Epithelial cell of proximal tubule (primary cell): ENCODE measurements around the gene OPCML. TPM values are rescaled to one million over a fixed set of nuclear protein-coding genes. Genes with fewer than 3 reads are reported as not detected.

Source experiments
- DNase-seq: peaks from one replicate; pipeline ENCODE4 v3.0.0-alpha.2; 2011; ENCODE audit warnings: low read depth
- H3K4me3 ChIP-seq: 2 replicates; pipeline ENCODE4 v1.5.1; 2011; ENCODE audit warnings: low read depth, mild to moderate bottlenecking, low read length
- total RNA-seq: library from RNA; depleted of rRNA; stranded (reverse); fragments of >200 nt; gene quantifications from 2 replicates; pipeline ENCODE4 v1.2.3, GENCODE V29; 2015
- TF ChIP-seq, protein P1 (sequence below): conservative IDR thresholded peaks from 2 replicates; pipeline ENCODE4 v1.5.1; 2012; ENCODE audit warnings: low read depth, mild to moderate bottlenecking, low read length

Gene OPCML
- total RNA-seq, 1 donor from 2014 or later: not detected

DNA sequence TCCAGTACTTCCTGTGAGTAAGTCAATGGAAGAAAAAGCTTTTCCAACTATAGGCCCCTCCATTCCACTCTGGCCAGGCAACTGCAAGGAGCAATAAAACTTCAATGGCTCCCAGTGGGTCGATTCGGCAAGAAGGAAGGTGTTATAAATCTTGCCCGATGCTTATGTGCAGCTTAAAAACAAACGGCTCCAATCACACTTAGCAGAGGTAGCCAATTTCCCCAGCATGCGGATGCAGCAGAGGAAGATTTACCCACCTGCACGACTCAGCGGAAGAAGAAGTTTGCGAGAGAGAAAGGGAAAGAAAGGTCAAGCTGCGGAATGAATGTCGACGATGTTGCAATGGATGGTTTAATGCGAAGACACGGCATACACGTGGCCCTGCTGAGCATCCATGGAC is 141.5 kb downstream of the OPCML start:
- no peak for DNase-seq
- no peak overlapping the region for H3K4me3 ChIP-seq
- TF ChIP-seq, protein P1, sequence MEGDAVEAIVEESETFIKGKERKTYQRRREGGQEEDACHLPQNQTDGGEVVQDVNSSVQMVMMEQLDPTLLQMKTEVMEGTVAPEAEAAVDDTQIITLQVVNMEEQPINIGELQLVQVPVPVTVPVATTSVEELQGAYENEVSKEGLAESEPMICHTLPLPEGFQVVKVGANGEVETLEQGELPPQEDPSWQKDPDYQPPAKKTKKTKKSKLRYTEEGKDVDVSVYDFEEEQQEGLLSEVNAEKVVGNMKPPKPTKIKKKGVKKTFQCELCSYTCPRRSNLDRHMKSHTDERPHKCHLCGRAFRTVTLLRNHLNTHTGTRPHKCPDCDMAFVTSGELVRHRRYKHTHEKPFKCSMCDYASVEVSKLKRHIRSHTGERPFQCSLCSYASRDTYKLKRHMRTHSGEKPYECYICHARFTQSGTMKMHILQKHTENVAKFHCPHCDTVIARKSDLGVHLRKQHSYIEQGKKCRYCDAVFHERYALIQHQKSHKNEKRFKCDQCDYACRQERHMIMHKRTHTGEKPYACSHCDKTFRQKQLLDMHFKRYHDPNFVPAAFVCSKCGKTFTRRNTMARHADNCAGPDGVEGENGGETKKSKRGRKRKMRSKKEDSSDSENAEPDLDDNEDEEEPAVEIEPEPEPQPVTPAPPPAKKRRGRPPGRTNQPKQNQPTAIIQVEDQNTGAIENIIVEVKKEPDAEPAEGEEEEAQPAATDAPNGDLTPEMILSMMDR: no peak

DNA sequence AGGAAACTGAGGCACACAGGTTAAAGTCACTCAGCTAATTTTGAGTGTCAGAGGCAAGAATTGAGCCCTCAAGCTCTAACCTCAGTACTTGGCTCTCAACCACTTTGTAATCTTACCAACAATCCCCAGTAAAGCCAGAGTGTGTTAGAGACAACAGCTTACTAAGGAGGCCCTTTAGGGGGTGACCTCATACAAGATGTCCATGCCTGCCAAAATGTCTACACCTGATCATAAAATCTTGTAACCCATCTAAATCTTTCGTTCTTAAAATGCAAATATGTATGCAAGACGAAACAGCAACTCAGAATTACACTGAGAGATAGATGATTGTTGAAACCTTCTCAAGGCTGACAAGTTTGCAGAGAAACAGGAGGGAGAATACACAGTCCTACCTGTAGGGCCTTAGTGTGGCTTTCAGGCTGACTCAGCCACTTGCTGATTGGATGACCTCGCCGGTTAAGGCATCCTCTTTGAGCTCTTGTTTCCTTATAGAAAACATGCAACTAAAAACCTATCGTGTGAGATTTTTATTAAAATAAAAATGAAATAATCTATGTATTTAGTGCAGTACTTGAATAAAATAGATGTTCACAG is 143.2 kb downstream of the OPCML start:
- DNase-seq: no peak
- no peak overlapping the region for H3K4me3 ChIP-seq
- TF ChIP-seq, protein P1: no peak

DNA sequence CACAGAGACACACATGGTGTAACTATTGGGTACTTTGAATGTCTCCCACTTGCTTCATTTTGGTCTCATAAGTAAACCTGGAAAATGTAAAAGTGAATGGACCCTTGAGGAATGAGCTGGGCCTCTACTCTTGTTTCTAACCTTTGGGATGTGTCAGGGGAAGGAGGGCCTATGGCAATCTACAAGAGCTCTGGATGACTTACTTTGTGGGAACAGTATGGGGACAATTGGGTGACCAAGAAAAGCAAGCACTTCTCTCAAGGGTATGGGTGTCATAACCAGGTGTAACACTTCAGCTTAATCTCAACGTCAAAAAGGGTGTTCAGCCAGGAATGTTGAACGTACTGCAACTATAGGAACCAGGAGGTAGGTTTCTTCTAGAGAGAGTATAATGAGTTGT is 144.0 kb downstream of the OPCML start:
- TF ChIP-seq, protein P1: no peak
- DNase-seq: no peak
- H3K4me3 ChIP-seq: no peak overlapping the region

DNA sequence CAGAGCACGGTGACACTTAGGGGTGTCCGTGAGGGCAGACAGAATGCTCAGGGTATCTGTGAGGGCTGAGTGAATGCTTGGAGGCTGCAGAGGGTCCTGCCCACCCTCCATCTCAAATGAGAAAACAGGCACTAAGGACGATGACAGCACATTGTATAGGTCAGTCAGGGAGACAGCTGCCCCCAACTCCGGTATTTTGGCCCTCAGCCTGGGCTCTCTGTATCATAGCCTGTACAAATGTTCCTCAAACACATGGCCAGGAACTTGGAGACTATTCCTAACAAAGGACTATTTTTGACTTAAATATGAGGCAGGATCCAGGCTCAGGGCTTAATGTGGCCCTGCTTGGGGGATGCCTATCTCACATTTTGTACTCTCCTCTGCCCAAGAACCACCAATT is 145.4 kb downstream of the OPCML start:
- DNase-seq: no peak
- TF ChIP-seq, protein P1: no peak
- no peak overlapping the region for H3K4me3 ChIP-seq

DNA sequence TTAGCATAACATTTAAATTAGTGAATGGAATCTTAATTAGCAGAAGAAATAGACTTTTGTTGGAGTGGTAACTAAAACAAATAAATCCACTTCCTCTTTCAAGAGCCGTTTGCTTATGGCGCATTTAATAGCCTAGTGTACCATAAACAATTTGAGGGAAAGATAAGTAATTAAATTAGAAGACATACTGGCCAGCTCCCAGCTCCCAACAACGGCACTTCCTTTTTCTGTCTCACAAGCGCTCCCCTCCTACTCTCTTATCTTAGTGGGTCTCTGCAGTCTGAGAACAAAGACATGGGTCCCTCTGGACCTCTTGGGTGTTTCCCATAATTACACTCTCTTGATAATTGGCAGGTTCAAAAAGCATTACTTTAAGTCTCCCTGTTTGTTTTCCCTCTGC is 146.0 kb downstream of the OPCML start:
- no peak for DNase-seq
- TF ChIP-seq, protein P1: no peak
- no peak overlapping the region for H3K4me3 ChIP-seq

DNA sequence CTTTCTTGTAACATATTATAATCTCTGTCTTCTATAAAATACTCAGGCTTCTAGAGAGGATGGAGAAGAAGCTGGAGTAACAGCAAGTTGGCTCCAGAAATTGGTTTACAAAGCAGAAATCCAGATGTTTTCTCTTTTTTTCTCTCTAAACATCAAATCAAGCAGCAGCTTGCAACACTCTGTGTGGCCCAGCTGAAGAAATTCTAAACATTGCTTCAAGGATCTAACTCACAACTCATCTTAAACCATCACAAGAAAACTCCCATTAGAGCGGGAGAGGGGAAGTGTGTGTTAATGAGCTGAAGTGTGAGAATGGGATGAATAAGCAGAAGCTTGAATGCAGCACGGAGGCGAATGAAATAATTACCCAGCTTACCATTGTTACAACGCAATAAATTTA is 146.5 kb downstream of the OPCML start:
- TF ChIP-seq, protein P1: no peak
- H3K4me3 ChIP-seq: no peak overlapping the region
- DNase-seq: no peak

DNA sequence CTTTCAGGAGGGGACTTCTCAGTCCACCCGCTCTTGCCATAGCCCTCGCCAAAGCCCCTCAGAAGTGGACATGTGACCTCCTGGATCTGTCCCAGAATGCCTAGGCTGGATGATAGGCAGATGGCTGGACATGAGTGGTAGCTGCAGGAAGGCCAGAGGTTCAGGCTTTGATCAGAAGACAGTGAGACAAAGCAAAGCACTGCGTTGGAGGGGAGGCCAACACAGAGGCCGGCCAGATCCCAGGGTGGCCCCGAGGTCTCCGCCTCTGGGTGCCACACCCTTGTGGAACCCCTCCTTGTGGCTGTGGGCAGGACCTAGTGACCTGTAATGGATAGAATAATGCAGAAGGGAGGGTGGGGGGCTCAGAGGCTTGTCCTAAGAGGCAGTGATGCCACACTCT is 147.6 kb downstream of the OPCML start:
- no peak for DNase-seq
- TF ChIP-seq, protein P1: no peak
- no peak overlapping the region for H3K4me3 ChIP-seq
